Measurements from ENCODE around the gene MSLN. TPM values are rescaled to one million over a fixed set of nuclear protein-coding genes. Genes with fewer than 3 reads are reported as not detected.
A peak's percentile ranks its signal among the peaks of the same experiment; 100 is the strongest.

Gene MSLN
- total RNA-seq, 2 donors from 2014 or later, result 2.1 TPM; not detected in 1

DNA sequence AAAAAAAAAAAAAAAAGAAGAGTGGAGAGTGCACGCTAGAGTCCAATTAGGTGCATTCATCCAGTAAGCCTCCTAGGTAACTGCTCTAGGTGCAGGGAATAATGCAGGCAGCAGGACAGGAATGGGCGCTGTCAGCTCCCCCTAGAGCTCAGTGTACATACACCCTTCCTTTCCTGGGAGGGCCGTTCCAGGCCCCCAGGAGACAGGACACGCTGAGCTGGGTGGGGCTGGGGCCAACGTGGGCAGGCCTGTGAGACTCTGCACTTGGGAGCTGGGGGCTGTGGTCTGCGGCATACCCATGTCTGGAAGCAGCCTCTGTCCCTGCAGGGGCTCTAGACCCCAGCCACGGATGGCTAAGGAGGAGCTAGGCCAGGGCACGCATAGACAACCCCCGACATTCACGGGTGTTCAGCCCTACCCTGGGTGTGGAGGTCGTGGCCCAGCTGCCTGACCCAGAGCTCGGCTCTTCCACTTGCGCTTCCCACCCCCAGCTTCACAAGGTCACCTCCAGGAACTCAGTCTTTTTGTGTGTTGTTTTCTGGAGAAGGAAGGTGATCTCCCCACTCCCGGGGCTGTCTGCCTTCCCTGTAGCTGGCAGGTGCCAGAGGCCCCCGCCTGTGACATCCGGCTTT lies 40.6 kb upstream of the MSLN start:
- WGBS, 2 donors, result 7 to 9% methylated on average over 11 to 16 of the region's 16 CpGs
- ATAC-seq (no peak), DNase-seq (no peak)
- Histone ChIP-seq H3K27ac (peak overlapping the region; percentile 64 to 89 (median 83)), H3K27me3 (no peaks in the 10 kb centered on the region), H3K9me3 (no peaks in the 10 kb centered on the region), H3K4me3 (peak overlapping the region; percentile 34 to 53), H3K4me1 (peaks cover 64% of the 10 kb centered on the region), H3K36me3 (replicated peaks in 1 of 2; ENCODE audit: insufficient read depth in 1 of 2, low read depth in 2 of 2) (no peaks in the 10 kb centered on the region)
- TF ChIP-seq, protein P1, sequence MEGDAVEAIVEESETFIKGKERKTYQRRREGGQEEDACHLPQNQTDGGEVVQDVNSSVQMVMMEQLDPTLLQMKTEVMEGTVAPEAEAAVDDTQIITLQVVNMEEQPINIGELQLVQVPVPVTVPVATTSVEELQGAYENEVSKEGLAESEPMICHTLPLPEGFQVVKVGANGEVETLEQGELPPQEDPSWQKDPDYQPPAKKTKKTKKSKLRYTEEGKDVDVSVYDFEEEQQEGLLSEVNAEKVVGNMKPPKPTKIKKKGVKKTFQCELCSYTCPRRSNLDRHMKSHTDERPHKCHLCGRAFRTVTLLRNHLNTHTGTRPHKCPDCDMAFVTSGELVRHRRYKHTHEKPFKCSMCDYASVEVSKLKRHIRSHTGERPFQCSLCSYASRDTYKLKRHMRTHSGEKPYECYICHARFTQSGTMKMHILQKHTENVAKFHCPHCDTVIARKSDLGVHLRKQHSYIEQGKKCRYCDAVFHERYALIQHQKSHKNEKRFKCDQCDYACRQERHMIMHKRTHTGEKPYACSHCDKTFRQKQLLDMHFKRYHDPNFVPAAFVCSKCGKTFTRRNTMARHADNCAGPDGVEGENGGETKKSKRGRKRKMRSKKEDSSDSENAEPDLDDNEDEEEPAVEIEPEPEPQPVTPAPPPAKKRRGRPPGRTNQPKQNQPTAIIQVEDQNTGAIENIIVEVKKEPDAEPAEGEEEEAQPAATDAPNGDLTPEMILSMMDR (IDR thresholded peaks at IDR 0.05), result peak in 1 of 7 experiments; percentile 7
- no peak for TF ChIP-seq POLR2A (IDR thresholded peaks at IDR 0.05)
- intact Hi-C loops (cut with DNase I), result no loop called here

DNA sequence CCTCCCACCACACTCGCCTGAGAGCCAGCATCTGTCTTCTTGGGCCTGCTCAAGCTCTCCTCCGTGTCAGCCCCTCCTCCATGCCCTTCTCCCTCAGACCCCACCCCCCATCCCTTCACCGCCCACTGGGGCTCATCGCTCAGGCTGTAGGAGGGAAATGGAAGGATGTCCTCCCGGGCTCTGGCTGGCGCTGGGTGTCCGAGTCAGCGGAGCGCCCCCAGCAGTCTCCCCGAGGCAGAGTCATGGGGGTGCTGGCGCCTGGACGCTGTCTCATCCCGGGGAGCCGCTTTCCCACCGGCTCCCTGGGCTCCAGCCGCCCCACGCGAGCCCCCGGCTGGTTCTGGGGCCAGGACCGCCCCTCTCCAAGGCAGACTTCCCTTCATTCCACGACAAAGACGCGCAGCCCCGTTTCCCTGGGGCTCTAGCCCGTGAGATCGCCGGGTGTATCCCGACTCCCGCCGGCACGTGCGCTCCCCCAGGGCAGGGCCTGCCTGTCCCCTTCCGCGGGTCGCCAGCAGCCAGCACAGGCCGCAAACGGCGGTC lies 40.0 kb upstream of the MSLN start:
- H3K4me3 ChIP-seq, result peak overlapping the region; percentile 34 to 53
- H3K27me3 ChIP-seq, result no peaks in the 10 kb centered on the region
- H3K9me3 ChIP-seq, result no peaks in the 10 kb centered on the region
- H3K27ac ChIP-seq, result peak overlapping the region; percentile 64 to 89 (median 83)
- TF ChIP-seq, protein P1 (IDR thresholded peaks at IDR 0.05), result no peak
- peak in 1 of 3 donors; percentile 50 for TF ChIP-seq POLR2A (IDR thresholded peaks at IDR 0.05)
- intact Hi-C loops (cut with DNase I), result no loop called here
- 0% methylated on average over 2 to 38 of the region's 38 CpGs for WGBS, 2 donors
- peaks cover 60% of the 10 kb centered on the region for H3K4me1 ChIP-seq
- DNase-seq (peak in 2 of 4 donors; percentile 40 to 44), ATAC-seq (peak; percentile 12)
- H3K36me3 ChIP-seq (replicated peaks in 1 of 2; ENCODE audit: insufficient read depth in 1 of 2, low read depth in 2 of 2), result no peaks in the 10 kb centered on the region

DNA sequence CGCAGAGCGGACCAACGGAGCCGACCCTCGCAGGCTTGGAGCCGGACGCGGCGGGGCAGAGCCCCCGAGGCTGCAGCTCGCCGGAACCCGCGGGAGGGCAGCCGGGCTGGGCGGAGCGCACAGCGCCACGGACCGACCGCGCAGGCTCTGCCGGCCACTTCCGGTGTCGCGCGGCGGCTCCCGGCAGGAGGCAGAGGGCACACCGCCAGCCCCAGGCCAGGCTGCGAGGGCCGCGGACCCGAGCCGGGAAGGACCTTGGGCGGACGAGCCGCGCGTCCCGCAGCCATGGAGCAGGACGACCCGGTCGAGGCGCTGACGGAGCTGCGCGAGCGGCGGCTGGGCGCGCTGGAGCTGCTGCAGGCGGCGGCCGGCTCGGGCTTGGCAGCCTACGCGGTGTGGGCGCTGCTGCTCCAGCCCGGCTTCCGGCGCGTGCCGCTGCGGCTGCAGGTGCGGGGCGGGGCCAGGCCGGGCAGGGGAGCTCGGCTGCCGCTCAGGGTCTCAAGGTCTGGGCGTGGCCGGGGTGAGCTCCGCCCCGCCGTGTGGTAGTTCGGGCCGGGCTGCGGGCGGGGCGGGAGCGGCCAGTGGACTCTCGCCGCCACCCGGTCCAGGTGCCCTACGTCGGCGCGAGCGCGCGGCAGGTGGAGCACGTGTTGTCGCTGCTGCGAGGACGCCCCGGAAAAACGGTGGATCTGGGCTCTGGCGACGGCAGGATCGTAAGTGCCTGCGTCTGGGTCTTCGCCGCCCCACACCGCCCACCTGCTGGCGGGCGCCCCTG lies 39.4 kb upstream of the MSLN start, which contains the start of gene ANTKMT:
ANTKMT (plus strand) TSS at position 157 of the 775 bp plus-strand sequence; CDS start at position 286, 129 bp downstream.
- no peaks in the 10 kb centered on the region for H3K27me3 ChIP-seq
- peak; percentile 86 to 92 (median 90) for DNase-seq
- peak within 1 kb of the TSS; percentile 64 to 89 (median 83) for H3K27ac ChIP-seq
- no peaks in the 10 kb centered on the region for H3K9me3 ChIP-seq
- ATAC-seq, result peak; percentile 87
- no peaks in the 10 kb centered on the region for H3K36me3 ChIP-seq (replicated peaks in 1 of 2; ENCODE audit: insufficient read depth in 1 of 2, low read depth in 2 of 2)
- TF ChIP-seq POLR2A (IDR thresholded peaks at IDR 0.05), result peak; percentile 50 to 62 (median 61)
- TF ChIP-seq, protein P1 (IDR thresholded peaks at IDR 0.05), result peak in 3 of 7 experiments; percentile 10 to 27 (median 26)
- H3K4me1 ChIP-seq, result peaks cover 56% of the 10 kb centered on the region
- intact Hi-C loops (cut with DNase I), result no loop called here
- peak within 1 kb of the TSS; percentile 34 to 53 for H3K4me3 ChIP-seq
- 0 to 5% methylated on average over 11 to 99 of the region's 106 CpGs for WGBS, 2 donors

DNA sequence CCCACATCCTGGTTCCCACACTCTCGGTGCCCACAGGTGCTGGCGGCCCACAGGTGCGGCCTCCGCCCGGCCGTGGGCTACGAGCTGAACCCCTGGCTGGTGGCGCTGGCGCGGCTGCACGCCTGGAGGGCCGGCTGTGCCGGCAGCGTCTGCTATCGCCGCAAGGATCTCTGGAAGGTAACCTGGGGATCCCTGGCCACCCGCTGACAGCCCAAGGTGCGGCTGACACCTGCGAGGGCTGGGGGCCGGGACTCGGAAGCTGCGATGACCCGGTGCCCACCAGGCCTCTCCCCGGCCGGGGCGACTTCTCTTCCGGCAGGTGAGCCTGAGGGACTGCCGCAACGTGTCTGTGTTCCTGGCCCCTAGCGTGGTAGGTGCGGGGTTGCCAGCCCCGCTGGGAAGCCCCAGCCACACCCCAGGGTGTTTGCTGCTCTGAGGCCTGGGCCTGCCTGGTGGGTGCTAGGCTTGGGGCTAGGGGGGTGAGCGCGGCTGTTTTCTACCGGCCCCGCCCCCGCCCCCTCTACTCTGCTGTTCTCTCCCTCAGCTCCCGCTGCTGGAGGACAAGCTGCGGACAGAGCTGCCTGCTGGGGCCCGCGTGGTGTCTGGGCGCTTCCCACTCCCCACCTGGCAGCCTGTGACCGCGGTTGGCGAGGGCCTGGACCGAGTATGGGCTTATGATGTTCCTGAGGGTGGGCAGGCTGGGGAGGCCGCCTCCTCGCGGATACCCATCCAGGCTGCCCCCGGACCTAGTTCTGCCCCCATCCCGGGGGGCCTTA lies 38.6 kb upstream of the MSLN start:
- no peak for TF ChIP-seq POLR2A (IDR thresholded peaks at IDR 0.05)
- TF ChIP-seq, protein P1 (IDR thresholded peaks at IDR 0.05), result no peak
- Histone ChIP-seq H3K36me3 (replicated peaks in 1 of 2; ENCODE audit: insufficient read depth in 1 of 2, low read depth in 2 of 2) (no peaks in the 10 kb centered on the region), H3K4me3 (no peak overlapping the region), H3K9me3 (no peaks in the 10 kb centered on the region), H3K27ac (peak overlapping the region in 3 of 4 donors; percentile 64 to 89 (median 85)), H3K27me3 (no peaks in the 10 kb centered on the region), H3K4me1 (peaks cover 54% of the 10 kb centered on the region)
- DNase-seq, result no peak
- no peak for ATAC-seq
- WGBS, 2 donors, result 88 to 100% methylated on average over 1 to 48 of the region's 51 CpGs
- intact Hi-C loops (cut with DNase I), result no loop called here
